ENCODE data around the gene SIGLEC7.

The SIGLEC7 gene

DNA sequence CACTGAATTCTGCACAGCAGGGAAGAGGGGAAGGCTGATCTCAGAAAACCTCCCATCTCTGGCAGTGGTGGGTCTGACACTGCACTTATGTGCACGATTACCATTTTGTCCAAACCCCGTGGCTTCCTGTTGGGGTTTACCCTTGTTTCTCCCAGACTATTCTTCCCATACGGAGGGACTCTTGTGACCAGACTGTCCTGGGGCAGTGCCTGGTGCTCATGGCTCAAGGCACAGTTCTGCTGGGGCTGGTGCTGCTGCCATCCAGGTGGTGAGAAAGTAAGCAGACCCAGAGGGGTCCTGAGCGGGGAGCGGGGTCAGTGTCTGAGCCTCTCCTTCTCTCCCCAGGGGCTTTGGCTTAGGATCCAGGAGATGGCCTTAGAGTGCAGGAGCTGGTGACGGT lies 22.5 kb upstream of the SIGLEC7 start:
- FAIRE-seq = no peak

DNA sequence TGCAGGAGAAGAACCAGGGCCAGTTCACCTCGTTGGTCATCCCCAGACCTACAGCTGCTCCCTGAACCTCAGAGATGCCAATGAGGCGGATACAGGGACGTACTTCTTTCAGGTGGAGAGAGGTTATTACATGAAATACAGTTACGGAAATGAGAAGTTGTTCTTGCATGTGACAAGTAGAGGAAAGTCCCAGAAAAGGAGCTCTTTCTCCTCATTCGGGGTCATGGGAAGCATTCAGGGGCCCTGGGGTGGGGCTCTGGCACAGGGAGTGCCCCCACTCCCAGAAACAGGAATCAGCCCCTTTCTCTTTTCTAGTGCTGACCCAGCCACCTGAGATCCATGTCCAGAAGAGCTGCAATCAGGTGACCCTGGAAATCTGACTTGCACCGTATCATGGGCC lies 21.9 kb upstream of the SIGLEC7 start:
- no peak for FAIRE-seq

DNA sequence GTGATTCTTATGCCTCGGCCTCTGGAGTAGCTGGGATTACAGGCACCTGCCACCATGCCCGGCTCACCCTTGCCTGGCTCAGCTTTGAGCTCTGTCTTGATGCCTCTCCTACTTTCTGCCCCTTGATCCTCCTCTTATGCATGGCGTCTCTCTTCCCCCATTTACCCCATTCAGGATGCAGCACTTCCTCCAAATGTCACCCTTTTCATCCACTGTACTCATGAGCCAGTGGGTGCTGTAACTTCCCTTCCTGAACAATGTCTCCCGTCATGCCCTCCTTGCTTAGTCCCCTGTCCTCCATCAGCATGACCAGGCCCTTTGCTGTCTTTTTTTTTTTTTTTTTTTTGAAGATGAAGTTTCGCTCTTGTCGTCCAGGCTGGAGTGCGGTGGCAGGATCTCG lies 20.8 kb upstream of the SIGLEC7 start:
- FAIRE-seq = no peak

DNA sequence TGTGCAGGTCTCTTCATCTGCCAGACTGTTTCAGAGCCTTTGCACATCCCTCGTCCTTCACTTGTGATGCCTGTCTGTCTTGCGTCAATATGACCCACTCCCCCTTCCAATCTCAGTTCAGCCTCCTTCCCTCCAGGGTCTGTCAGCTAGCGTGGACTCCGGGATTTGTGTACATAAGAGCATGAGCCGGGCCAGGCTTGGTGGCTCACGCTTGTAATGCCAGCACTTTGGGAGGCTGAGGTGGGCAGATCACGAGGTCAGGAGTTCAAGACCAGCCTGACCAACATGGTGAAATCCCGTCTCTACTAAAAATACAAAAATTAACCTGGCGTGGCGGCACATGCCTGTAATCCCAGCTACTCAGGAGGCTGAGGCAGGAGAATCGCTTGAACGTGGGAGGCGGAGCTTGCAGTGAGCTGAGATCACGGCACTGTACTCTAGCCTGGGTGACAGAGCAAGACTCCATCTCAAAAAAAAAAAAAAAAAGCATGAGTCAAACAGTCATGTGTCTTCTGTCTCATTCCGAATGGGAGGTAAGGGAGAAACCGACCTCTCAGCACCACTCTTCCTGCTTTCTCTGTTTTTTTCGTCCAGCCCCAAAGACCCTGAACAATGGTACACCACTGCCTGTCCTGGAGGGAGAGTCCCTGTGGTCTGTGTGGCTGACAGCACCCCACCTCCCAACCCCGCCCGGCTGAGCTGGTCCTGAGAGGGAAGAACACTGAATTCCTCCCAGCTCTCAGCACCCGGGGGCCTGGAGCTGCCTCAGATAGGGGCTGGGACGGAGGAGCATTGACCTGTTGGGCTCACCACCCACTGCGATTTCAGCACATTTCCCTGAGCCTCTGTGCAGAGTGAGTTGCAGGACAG lies 19.8 kb upstream of the SIGLEC7 start:
- FAIRE-seq = no peak

DNA sequence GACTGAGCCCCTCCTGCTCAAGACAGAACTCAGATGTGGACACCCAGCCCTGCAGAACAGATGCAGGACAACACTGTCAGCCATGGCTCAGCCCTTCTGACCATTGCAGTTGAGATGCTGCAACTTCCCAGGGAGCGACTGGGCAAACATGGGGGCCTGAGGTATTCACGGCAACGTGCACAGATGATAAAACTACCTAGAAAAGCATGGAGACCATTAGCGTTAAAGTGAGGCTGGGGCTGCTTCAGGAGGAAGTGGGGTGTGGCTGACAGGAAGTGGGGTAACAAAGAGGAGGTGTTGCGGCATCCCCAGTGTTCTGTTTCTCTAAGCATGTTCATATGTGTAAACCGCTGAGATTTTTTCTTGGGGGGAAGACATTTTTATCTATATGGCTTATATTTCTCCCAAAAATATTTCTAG lies 18.7 kb upstream of the SIGLEC7 start:
- no peak for FAIRE-seq

DNA sequence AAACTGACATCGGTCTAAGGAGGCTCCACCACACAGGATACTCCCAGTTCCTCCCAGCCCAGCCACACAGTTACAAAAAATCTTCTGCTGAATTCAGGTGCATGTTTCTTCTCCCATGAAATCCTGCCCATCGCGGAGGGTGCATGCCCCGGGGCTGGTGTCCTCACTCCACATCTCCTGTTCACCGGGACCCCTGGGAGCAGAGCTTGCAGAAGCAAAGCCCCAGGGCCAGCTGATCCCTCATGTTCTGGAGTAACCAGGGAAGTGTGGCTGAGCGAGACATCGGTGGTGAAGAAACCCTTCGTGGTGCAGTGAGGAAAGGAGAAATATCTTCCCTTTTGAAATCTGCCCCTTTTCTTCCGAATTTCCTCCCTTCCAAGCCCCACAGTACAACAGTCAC lies 18.3 kb upstream of the SIGLEC7 start:
- no peak for FAIRE-seq

DNA sequence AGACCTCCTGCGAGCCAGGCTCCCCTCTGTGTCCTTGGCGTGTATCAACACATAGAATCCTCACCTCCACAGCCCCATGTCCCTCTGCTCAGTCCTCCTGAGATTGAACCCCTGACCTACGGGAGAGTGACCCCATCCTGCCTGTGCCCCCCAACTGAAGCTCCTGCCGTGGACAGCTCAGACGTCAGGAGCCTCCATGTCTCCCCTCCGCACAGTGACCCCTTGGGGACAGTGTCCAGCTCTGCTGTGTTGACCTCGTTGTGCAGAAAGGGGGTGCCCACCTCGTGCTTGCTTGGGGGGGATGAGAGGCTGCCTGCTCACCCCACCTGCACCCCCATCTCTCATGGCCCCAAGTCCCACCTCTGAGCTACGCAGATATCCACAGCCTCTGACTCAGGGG lies 17.9 kb upstream of the SIGLEC7 start:
- no peak for FAIRE-seq

DNA sequence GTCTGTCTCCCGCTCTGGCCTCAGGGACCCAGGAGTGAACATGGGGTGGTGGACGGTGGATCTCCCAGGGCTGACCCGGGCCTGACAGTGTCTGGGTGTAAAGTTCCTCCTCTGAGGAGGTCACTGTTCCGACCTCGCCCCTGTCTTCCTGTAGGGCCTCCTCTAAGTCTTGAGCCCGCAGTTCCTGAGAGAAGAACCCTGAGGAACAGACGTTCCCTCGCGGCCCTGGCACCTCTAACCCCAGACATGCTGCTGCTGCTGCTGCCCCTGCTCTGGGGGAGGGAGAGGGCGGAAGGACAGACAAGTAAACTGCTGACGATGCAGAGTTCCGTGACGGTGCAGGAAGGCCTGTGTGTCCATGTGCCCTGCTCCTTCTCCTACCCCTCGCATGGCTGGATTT lies 17.4 kb upstream of the SIGLEC7 start, which contains the start of gene SIGLEC9:
Gene SIGLEC9 (plus strand): TSS at position 178 of the 400 bp plus-strand sequence. CDS start 69 bp downstream, at position 247.
- FAIRE-seq = no peak

DNA sequence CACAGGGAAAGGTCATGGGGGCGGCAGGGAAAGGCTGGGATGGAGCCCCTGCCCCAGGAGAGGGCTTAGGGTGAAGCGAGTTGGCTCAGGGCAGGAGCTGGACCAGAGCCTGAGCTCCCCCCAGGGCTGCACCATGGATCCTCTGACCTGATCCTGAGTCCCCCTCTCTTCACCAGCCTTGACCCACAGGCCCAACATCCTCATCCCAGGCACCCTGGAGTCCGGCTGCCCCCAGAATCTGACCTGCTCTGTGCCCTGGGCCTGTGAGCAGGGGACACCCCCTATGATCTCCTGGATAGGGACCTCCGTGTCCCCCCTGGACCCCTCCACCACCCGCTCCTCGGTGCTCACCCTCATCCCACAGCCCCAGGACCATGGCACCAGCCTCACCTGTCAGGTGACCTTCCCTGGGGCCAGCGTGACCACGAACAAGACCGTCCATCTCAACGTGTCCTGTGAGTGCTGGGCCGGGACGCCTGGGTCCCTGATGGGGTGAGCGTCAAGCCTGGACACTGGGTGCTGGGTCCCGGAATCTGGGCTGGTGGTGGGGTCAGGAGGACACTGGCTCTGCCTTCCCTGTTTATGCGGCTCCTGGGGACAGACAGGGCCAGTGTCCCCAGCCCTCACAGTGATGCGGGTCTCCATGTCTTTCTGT lies 16.6 kb upstream of the SIGLEC7 start:
- FAIRE-seq = no peak

DNA sequence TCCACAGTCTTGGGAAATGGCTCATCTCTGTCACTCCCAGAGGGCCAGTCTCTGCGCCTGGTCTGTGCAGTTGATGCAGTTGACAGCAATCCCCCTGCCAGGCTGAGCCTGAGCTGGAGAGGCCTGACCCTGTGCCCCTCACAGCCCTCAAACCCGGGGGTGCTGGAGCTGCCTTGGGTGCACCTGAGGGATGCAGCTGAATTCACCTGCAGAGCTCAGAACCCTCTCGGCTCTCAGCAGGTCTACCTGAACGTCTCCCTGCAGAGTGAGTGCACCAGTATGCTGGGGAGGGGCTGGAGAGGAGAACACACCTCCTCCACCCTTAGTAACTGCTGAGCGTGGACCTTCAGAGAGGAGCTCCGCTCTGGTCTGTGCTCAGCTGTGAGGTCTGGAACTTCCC lies 15.1 kb upstream of the SIGLEC7 start:
- no peak for FAIRE-seq

DNA sequence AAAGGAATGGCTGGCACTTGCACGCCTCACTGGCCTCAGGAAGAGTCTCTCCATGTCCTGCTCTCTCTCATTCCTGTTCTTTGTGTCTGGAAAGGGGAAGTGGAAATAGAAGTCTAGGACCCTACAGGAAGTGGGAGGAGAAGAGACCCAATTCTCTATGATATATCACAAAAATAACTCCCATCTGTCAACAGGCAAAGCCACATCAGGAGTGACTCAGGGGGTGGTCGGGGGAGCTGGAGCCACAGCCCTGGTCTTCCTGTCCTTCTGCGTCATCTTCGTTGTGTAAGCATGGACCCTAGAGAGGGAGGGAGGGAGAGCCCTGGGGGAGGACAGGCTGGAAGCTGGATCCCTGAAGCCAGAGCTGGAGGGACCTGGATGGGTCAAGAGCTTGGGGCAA lies 14.3 kb upstream of the SIGLEC7 start:
- FAIRE-seq = no peak

DNA sequence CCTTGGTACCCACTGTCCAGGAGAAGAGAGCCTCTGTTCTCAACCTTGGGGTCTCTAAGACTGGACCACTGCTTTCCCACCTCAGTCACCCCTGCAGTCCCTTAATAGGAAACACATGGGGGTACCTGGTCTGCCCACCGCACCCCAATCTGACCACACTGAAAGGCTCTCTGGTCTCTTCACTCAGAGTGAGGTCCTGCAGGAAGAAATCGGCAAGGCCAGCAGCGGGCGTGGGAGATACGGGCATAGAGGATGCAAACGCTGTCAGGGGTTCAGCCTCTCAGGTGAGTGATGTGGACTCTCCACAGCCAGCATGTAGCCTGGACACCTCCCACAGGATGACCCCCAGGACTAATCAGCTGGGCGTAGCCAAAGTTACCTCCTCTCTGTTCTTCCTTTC lies 13.9 kb upstream of the SIGLEC7 start:
- no peak for FAIRE-seq

DNA sequence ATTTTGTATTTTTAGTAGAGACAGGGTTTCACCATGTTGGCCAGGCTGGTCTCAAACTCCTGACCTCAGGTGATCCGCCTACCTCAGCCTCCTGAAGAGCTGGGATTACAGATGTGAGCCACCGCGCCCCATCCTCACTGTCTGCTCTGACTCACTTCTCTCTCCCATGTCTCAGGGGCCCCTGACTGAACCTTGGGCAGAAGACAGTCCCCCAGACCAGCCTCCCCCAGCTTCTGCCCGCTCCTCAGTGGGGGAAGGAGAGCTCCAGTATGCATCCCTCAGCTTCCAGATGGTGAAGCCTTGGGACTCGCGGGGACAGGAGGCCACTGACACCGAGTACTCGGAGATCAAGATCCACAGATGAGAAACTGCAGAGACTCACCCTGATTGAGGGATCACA lies 12.4 kb upstream of the SIGLEC7 start:
- FAIRE-seq = no peak

DNA sequence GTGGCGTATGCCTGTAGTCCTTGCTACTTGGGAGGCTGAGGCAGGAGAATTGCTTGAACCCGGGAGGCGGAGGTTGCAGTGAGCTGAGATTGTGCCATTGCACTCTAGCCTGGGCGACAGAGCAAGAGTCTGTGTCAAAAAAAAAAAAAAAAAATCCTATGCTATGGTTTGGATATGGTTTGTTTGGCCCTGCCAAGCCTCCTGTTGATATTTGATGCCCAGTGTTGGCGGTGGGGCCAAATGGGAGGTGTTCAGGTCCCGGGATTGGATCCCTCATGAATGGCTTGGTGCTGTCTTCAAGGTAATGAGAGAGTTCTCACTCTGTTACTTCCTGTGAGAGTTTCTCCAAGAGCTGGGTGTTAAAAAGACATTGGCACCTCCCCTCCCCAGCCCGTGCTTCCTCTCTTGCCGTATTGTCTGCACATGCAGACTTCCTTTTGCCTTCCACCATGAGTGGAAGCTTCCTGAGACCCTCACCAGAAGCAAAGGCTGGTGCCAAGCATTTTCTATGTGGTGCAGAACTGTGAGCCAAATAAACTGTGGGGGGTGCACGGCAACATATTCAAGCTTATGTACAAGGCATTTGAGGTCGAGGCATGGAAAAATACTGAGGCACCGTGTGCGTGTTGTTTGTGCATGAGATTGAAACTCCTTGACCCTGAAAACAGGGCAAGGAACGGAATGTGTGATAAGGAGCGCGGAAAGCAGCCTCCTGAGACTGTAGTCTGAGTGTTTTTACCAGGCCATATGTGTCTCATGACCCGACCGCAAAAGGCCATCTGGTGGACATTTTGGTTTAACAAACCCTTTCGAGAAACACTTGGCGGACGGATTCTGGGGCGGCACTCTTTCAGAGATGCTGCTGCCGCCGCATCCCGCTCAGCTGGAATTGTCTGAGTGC lies 10.1 kb upstream of the SIGLEC7 start:
- FAIRE-seq = peak; percentile 79

DNA sequence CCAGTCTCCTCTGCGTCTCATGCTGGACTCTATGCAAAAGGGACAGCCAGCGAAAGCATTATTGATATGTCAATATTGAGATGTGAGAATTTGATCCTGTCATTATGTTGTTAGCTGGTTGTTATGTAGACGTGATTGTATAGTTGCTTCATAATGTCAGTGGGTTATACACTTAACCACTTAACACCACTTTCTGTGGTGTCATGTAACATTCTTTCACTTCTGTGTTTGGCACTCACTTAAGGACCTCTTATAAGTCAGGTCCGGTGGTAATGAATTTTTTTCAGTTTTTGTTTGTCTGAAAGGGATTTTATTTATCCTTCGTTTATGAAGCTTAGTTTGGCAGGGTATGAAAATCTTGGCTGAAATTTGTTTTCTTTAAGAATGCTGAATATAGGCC lies 7.1 kb upstream of the SIGLEC7 start:
- FAIRE-seq = no peak

DNA sequence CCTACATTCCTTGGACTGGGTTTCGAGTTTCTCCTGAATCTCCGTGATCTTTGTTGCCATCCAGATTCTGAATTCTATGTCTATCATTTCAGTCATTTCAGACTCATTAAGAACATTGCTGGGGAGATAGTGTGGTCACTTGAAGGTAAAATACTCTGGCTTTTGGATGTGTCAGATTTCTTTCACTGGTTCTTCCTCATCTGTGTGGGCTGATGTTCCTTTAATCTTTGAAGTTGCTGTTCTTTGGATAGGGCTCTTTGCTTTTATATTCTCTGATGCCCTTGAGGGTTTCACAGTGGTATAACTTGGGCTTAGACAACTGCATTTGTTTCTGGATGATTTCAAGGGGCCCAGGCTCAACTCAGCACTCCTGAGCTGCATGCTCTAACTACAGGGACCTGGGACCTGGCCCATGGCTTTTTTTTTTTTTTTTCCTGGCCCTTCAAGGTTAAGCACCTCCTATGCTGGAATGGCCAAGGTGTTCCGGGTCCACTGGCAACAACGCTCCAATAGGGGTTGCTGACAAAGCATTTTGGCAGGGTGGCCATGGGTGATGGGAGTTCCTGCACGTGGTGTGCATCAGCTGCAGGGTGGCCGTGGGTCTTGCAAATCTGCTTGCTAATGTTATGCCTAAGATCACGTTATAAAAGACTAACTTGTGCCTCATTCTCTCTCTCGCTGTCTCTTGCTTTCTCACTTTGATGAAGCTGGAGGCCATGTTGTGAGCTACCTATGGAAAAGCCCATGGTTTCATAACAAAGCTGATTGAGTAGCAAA lies 5.9 kb upstream of the SIGLEC7 start:
- no peak for FAIRE-seq

DNA sequence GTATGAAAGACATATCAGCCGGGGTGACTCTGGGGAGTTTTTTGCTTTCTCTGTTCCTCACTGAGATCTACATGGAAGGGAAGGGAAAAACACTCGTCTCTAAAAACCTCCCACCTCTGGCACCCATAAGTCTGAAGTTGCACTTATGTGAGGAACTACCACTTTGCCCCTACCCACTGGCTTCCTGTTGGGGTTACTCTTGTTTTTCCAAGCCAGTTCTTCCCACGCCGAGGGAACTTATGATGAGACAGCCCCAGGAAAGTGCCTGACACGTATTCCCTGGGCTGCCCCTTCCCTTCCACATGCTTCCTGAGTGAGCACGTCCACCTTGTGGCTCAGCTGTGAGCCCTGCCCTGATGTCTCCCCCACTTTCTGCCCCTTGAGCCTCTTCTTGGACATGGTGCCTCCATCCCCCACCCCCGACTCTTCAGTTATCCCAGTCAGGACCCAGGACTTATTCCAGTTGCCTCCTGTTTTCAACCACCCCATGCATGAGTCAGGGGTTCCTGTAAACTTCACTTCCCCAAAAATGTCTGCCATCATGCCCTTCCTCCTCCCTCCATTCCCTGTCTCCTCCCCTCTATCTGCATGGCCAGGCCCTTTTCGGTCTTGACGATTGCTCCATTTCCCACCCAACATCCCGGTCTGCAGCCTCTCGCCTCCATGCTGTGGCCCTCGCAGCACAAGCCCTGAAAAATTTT lies 5.1 kb upstream of the SIGLEC7 start:
- FAIRE-seq = no peak

DNA sequence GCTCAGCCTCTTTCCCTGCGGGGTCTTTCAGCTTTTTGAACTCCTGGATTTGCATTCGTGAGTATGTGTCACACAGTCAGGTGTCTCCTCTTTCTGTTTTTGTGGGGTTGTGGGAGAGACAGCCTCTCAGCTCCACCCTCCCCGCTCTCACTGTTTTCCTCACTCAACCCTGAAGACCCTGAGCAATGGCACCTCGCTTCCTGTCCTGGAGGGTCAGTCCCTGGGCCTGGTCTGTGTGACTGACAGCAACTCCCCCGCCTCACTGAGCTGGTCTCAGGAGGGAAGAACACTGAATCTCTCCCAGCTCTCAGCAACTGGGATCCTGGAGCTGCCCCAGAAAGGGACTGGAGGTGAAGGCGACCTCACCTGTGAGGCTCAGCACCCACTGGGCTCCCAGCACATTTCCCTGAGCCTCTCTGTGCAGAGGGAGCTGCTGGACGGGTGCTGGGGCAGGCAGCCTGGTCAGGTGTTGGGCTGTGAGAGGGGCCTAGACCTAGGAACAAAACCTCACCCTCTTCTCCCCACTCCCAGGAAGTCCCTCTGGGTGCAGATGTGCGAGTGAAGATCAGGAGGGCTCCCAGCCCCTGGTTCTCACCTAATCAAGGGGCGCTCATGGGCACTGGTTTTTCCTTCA lies 4.2 kb upstream of the SIGLEC7 start:
- FAIRE-seq = no peak

DNA sequence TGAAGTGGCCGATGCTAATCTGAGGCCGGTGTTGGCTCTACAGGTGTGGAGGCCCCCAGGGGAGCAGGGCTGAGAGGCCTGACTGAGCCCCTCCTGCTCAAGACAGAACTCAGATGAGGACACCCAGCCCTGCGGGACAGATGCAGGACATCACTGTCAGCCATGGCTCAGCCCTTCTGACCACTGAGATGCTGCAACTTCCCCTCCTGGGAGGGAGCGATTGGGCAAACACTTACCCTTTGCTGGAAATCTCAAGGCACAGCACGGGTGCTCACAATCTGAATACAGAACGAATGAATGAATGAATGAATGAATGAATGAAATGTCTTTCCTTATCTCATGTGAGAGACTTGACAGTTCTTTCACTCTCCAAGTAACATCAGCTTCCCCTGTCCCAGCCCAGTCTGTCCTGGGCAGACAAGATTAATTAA lies 3.5 kb upstream of the SIGLEC7 start:
- no peak for FAIRE-seq

DNA sequence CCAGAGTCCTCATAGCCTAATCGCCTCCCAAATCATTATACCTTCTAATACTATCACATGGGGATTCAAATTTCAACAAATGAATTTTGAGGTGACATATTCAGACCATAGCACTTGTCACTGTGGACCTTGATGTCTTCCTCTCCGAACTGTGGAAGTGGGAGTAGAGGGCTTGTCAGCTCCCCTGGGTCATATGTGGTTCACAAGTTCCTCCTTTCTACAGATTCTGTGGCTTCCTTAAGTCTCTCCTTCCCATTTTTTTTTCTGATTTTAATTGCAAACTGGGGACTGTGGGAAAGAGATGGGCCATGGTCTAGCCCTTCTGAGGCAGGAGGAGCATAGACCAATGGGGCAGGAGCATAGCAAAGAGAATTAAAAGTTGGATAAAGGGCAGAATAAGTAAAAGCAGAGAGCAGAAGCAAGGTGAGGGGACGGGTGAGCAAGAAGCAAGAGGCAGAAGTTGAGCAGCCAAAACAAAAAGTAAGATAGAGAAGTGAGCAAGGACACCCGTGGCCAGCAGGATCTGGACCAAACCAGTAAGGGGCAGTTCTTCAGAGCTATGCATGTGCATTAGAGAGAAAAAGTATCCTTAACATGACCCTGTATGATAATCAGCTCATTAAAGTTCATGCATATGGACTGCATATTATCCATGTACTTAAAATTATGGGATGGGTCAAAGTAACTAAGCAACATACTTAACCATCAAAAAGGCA lies 2.6 kb upstream of the SIGLEC7 start:
- no peak for FAIRE-seq

DNA sequence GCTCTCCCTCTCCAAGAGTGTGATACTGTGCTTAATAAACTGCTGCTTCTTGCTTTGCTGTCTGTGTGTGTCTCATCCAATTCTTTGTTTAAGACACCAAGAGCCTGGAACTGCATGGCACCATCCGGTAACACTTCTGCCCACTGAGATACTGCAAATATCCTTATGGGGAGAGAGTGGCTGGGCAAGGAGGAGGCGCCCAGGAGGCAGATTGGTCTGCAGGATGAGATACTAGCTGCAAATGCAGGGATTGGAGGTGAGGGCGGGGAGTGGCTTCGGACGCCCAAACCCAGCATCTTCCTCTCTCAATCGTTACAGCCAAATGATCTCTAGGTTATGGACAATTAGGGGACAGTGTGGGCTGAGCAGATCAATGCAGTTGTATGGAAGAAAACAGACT lies 1.7 kb upstream of the SIGLEC7 start:
- FAIRE-seq = no peak

Measured in TTC549 (cell line).